Neural cell (in vitro differentiated cells): ENCODE data around the gene PLEKHA3.

Source experiments
- EP300 ChIP-seq: fragments of 450-650 bp; conservative IDR thresholded peaks from 2 replicates; pipeline ENCODE4 v1.6.1; 2014; ENCODE audit warnings: antibody characterized with exemption, mild to moderate bottlenecking, moderate library complexity; ENCODE audit not compliant: poor library complexity, severe bottlenecking
- MXI1 ChIP-seq: fragments of 450-650 bp; conservative IDR thresholded peaks from 2 replicates; pipeline ENCODE4 v1.6.1; 2014; ENCODE audit warnings: antibody characterized with exemption, mild to moderate bottlenecking; ENCODE audit not compliant: poor library complexity, severe bottlenecking
- RAD21 ChIP-seq: fragments of 450-650 bp; conservative IDR thresholded peaks from 2 replicates; pipeline ENCODE4 v1.6.1; 2014; ENCODE audit warnings: antibody characterized with exemption, mild to moderate bottlenecking, moderate library complexity
- SMC3 ChIP-seq: fragments of 450-650 bp; conservative IDR thresholded peaks from 2 replicates; pipeline ENCODE4 v1.6.1; 2014; ENCODE audit warnings: antibody characterized with exemption, mild to moderate bottlenecking, moderate library complexity; ENCODE audit not compliant: poor library complexity
- TF ChIP-seq, protein P1 (sequence below): fragments of 450-650 bp; IDR thresholded peaks from 2 replicates; pipeline ENCODE4 v1.5.1; 2014; ENCODE audit warnings: antibody characterized with exemption, mild to moderate bottlenecking, moderate library complexity; ENCODE audit not compliant: poor library complexity, severe bottlenecking
- TF ChIP-seq, protein P2 (sequence below): IDR thresholded peaks from 2 replicates; pipeline ENCODE4 v1.6.1; 2012; ENCODE audit warnings: borderline replicate concordance

DNA sequence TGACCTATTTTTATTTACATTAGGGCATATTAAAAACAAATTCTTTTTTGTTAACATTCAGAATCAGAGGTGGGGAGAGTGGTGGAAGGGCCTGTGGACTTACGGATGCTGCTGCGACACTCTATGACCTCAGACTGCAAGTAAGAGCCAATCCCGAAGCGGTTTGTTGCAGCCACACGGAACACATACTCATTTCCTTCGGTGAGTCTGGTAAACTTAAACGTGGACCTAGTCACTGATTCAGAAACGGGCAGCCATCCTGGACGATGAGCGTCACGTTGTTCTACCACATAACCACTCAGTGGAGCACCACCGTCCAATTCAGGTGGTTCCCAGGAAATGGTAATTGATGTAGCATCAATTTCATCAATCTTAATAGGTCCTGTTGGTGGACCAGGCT is 61.9 kb downstream of the PLEKHA3 start:
- TF ChIP-seq, protein P1, sequence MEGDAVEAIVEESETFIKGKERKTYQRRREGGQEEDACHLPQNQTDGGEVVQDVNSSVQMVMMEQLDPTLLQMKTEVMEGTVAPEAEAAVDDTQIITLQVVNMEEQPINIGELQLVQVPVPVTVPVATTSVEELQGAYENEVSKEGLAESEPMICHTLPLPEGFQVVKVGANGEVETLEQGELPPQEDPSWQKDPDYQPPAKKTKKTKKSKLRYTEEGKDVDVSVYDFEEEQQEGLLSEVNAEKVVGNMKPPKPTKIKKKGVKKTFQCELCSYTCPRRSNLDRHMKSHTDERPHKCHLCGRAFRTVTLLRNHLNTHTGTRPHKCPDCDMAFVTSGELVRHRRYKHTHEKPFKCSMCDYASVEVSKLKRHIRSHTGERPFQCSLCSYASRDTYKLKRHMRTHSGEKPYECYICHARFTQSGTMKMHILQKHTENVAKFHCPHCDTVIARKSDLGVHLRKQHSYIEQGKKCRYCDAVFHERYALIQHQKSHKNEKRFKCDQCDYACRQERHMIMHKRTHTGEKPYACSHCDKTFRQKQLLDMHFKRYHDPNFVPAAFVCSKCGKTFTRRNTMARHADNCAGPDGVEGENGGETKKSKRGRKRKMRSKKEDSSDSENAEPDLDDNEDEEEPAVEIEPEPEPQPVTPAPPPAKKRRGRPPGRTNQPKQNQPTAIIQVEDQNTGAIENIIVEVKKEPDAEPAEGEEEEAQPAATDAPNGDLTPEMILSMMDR, result no peak
- TF ChIP-seq EP300, result no peak
- TF ChIP-seq SMC3, result no peak
- no peak for TF ChIP-seq MXI1
- TF ChIP-seq, protein P2, sequence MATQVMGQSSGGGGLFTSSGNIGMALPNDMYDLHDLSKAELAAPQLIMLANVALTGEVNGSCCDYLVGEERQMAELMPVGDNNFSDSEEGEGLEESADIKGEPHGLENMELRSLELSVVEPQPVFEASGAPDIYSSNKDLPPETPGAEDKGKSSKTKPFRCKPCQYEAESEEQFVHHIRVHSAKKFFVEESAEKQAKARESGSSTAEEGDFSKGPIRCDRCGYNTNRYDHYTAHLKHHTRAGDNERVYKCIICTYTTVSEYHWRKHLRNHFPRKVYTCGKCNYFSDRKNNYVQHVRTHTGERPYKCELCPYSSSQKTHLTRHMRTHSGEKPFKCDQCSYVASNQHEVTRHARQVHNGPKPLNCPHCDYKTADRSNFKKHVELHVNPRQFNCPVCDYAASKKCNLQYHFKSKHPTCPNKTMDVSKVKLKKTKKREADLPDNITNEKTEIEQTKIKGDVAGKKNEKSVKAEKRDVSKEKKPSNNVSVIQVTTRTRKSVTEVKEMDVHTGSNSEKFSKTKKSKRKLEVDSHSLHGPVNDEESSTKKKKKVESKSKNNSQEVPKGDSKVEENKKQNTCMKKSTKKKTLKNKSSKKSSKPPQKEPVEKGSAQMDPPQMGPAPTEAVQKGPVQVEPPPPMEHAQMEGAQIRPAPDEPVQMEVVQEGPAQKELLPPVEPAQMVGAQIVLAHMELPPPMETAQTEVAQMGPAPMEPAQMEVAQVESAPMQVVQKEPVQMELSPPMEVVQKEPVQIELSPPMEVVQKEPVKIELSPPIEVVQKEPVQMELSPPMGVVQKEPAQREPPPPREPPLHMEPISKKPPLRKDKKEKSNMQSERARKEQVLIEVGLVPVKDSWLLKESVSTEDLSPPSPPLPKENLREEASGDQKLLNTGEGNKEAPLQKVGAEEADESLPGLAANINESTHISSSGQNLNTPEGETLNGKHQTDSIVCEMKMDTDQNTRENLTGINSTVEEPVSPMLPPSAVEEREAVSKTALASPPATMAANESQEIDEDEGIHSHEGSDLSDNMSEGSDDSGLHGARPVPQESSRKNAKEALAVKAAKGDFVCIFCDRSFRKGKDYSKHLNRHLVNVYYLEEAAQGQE, result no peak
- TF ChIP-seq RAD21, result no peak
